Measurements from ENCODE around the gene NIN.

The NIN gene

DNA sequence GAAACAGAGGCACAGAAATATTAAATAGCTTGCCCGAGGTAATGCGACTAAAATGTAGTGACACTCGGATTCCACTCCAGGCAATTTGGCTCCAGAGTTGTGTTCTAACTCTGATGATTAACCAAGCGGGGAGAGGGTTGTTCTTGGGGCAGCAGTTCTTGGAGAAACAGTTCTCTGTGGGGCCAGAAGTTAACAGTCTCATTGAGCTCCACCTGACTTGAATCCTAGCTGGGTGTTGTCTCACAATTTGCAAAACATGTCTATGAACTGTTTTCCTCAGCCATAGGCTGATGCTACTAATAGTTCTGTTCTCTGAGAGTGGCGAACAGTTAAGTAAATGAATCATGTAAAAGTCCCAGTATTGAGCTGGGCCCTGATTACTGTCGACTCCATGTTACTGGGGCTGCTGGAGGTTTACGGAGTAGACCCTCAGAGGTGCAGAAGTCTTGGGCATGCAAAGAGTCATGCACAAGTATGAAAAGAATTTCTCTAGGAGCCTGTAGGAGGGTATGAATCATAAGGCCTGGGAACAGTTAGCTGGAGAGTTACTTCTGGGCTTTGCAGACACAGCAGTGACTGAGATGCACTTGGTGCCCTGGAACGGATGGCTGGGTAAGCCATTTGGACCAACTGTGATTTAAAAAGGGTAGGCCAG, 15.4 kb upstream of the NIN start:
- no peaks in the 10 kb centered on the region for H3K36me3 ChIP-seq (ENCODE audit: insufficient read depth, low read length)
- H3K9me3 ChIP-seq (ENCODE audit: low read depth, low read length): no peaks in the 10 kb centered on the region
- H3K4me3 ChIP-seq: no peak overlapping the region
- H3K27ac ChIP-seq: no peak overlapping the region
- H3K9ac ChIP-seq (ENCODE audit: insufficient read length): no peak overlapping the region
- no peak for TF ChIP-seq FOXP2 (optimal IDR thresholded peaks at IDR 0.05; ENCODE audit: control extremely low read depth, extremely low read length, insufficient read depth)
- no peak for TF ChIP-seq EZH2 (IDR thresholded peaks at IDR 0.05)
- TF ChIP-seq POLR2AphosphoS5 (IDR thresholded peaks at IDR 0.05; ENCODE audit: borderline replicate concordance, low read depth, low read length): no peak
- DNase-seq (ENCODE audit: low read depth, low spot score): no peak

DNA sequence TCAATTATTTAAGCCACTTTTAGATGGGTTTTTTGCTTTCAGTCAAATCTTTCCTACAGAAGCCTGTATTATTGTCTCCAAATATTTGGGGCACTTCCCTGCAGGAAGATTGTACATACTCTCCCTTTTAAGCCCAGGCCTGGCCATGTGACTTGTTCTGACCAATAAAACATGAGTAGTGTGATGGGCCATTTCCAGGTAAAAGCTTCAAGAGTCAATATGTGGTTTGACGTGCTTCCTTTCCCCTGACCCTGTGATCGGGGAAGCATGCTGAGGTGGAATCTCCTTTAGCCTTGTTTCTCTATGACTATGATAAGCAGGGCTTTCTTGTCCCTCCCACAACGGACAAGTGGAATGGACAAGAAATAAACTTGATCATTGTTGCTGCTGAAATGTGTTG, 14.2 kb upstream of the NIN start:
- DNase-seq (ENCODE audit: low read depth, low spot score): no peak
- no peak for TF ChIP-seq FOXP2 (optimal IDR thresholded peaks at IDR 0.05; ENCODE audit: control extremely low read depth, extremely low read length, insufficient read depth)
- no peak for TF ChIP-seq EZH2 (IDR thresholded peaks at IDR 0.05)
- no peak overlapping the region for H3K9ac ChIP-seq (ENCODE audit: insufficient read length)
- no peaks in the 10 kb centered on the region for H3K9me3 ChIP-seq (ENCODE audit: low read depth, low read length)
- H3K36me3 ChIP-seq (ENCODE audit: insufficient read depth, low read length): no peaks in the 10 kb centered on the region
- H3K27ac ChIP-seq: no peak overlapping the region
- H3K4me3 ChIP-seq: no peak overlapping the region

GRCh38 chr14:50844391-50844790, 13.4 kb upstream of the NIN start:
- Histone ChIP-seq H3K9me3 (ENCODE audit: low read depth, low read length) (no peaks in the 10 kb centered on the region), H3K27ac (no peak overlapping the region), H3K9ac (ENCODE audit: insufficient read length) (no peak overlapping the region), H3K36me3 (ENCODE audit: insufficient read depth, low read length) (no peaks in the 10 kb centered on the region), H3K4me3 (no peak overlapping the region)
- TF ChIP-seq EZH2 (IDR thresholded peaks at IDR 0.05) (no peak), FOXP2 (optimal IDR thresholded peaks at IDR 0.05; ENCODE audit: control extremely low read depth, extremely low read length, insufficient read depth) (no peak), POLR2AphosphoS5 (IDR thresholded peaks at IDR 0.05; ENCODE audit: borderline replicate concordance, low read depth, low read length) (no peak)
- no peak for DNase-seq (ENCODE audit: low read depth, low spot score)

DNA sequence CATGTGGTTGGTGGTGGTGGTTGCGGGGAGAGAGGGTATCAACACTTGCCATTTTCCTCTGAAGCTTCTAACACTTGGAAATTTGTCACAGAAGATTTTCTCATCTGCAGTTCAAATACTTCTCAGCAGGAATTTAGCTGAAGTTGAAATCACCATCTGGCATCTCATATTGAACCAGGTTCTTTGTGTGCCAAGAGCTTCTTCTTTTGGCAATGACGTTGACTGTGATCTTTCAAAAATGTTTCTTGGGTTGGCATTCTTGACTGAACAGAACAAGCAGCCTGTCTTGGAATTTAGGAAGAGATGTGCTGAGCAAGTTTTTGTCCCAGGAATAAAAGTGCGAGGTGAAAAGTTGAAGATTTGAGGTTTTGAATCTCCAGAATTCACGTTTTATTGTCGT, 8.7 kb upstream of the NIN start:
- Histone ChIP-seq H3K36me3 (ENCODE audit: insufficient read depth, low read length) (no peaks in the 10 kb centered on the region), H3K9me3 (ENCODE audit: low read depth, low read length) (no peaks in the 10 kb centered on the region), H3K4me3 (no peak overlapping the region), H3K27ac (no peak overlapping the region), H3K9ac (ENCODE audit: insufficient read length) (no peak overlapping the region)
- no peak for TF ChIP-seq FOXP2 (optimal IDR thresholded peaks at IDR 0.05; ENCODE audit: control extremely low read depth, extremely low read length, insufficient read depth)
- TF ChIP-seq EZH2 (IDR thresholded peaks at IDR 0.05): no peak
- TF ChIP-seq POLR2AphosphoS5 (IDR thresholded peaks at IDR 0.05; ENCODE audit: borderline replicate concordance, low read depth, low read length): no peak
- no peak for DNase-seq (ENCODE audit: low read depth, low spot score)

GRCh38 chr14:50839048-50839447, 8.1 kb upstream of the NIN start:
- no peak for DNase-seq (ENCODE audit: low read depth, low spot score)
- no peaks in the 10 kb centered on the region for H3K36me3 ChIP-seq (ENCODE audit: insufficient read depth, low read length)
- TF ChIP-seq EZH2 (IDR thresholded peaks at IDR 0.05): no peak
- no peak for TF ChIP-seq POLR2AphosphoS5 (IDR thresholded peaks at IDR 0.05; ENCODE audit: borderline replicate concordance, low read depth, low read length)
- no peak for TF ChIP-seq FOXP2 (optimal IDR thresholded peaks at IDR 0.05; ENCODE audit: control extremely low read depth, extremely low read length, insufficient read depth)

GRCh38 chr14:50837850-50838470, 7.0 kb upstream of the NIN start:
- H3K9ac ChIP-seq (ENCODE audit: insufficient read length): no peak overlapping the region
- H3K36me3 ChIP-seq (ENCODE audit: insufficient read depth, low read length): no peaks in the 10 kb centered on the region
- no peak for DNase-seq (ENCODE audit: low read depth, low spot score)
- no peak overlapping the region for H3K4me3 ChIP-seq
- no peak overlapping the region for H3K27ac ChIP-seq
- TF ChIP-seq FOXP2 (optimal IDR thresholded peaks at IDR 0.05; ENCODE audit: control extremely low read depth, extremely low read length, insufficient read depth) (no peak), EZH2 (IDR thresholded peaks at IDR 0.05) (no peak), POLR2AphosphoS5 (IDR thresholded peaks at IDR 0.05; ENCODE audit: borderline replicate concordance, low read depth, low read length) (no peak)
- H3K9me3 ChIP-seq (ENCODE audit: low read depth, low read length): no peaks in the 10 kb centered on the region

More at GRCh38 chr14:50839048-50839447, 8.1 kb upstream of the NIN start:
- no peak overlapping the region for H3K4me3 ChIP-seq
- H3K9me3 ChIP-seq (ENCODE audit: low read depth, low read length): no peaks in the 10 kb centered on the region
- H3K9ac ChIP-seq (ENCODE audit: insufficient read length): no peak overlapping the region
- no peak overlapping the region for H3K27ac ChIP-seq

GRCh38 chr14:50837271-50837670, 6.3 kb upstream of the NIN start:
- H3K36me3 ChIP-seq (ENCODE audit: insufficient read depth, low read length): no peaks in the 10 kb centered on the region
- no peak overlapping the region for H3K4me3 ChIP-seq
- H3K9ac ChIP-seq (ENCODE audit: insufficient read length): no peak overlapping the region
- TF ChIP-seq POLR2AphosphoS5 (IDR thresholded peaks at IDR 0.05; ENCODE audit: borderline replicate concordance, low read depth, low read length) (no peak), EZH2 (IDR thresholded peaks at IDR 0.05) (no peak), FOXP2 (optimal IDR thresholded peaks at IDR 0.05; ENCODE audit: control extremely low read depth, extremely low read length, insufficient read depth) (no peak)
- no peak for DNase-seq (ENCODE audit: low read depth, low spot score)
- no peaks in the 10 kb centered on the region for H3K9me3 ChIP-seq (ENCODE audit: low read depth, low read length)
- no peak overlapping the region for H3K27ac ChIP-seq

DNA sequence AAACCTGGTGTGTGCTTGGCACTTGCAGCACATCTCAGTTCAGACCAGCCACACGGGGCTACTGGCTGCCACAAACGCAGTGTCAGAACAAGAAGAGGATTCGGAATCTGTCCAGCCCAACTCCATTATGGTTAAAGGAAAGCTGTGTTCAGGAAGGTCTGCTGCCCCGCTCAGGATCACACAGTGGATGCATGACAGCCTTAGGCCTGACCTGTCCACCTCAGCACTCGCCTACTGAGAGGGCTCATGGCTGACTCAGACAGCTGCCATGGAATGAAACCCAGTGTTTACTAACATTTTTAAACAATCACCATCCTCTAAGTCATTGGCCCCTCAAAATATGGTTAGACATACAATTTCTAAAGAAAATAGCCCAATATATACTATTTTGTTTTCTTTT, 5.6 kb upstream of the NIN start:
- Histone ChIP-seq H3K9ac (ENCODE audit: insufficient read length) (no peak overlapping the region), H3K4me3 (no peak overlapping the region), H3K9me3 (ENCODE audit: low read depth, low read length) (no peaks in the 10 kb centered on the region), H3K27ac (no peak overlapping the region), H3K36me3 (ENCODE audit: insufficient read depth, low read length) (no peaks in the 10 kb centered on the region)
- DNase-seq (ENCODE audit: low read depth, low spot score): no peak
- no peak for TF ChIP-seq FOXP2 (optimal IDR thresholded peaks at IDR 0.05; ENCODE audit: control extremely low read depth, extremely low read length, insufficient read depth)
- no peak for TF ChIP-seq POLR2AphosphoS5 (IDR thresholded peaks at IDR 0.05; ENCODE audit: borderline replicate concordance, low read depth, low read length)
- no peak for TF ChIP-seq EZH2 (IDR thresholded peaks at IDR 0.05)

DNA sequence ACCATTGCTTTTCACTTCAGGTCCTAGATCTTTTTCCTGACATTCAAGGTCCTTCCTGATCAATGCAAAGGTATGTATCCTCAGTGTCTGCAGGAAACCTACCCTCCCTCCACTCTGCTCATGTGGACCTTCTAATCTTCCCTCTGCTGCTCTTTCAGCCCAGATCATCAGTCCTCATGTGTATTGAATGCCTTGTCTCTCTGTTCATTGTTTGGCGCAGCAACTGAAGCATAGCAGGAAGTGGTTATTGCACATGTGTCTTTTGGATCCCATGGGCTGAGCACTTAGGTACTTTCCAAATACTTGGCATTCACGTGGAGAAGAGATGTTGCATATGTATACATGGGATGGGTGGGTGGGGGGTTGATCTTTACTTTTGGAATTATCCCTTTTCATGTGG, 4.3 kb upstream of the NIN start:
- Histone ChIP-seq H3K9me3 (ENCODE audit: low read depth, low read length) (no peaks in the 10 kb centered on the region), H3K9ac (ENCODE audit: insufficient read length) (no peak overlapping the region), H3K4me3 (no peak overlapping the region), H3K27ac (no peak overlapping the region), H3K36me3 (ENCODE audit: insufficient read depth, low read length) (no peaks in the 10 kb centered on the region)
- TF ChIP-seq FOXP2 (optimal IDR thresholded peaks at IDR 0.05; ENCODE audit: control extremely low read depth, extremely low read length, insufficient read depth) (no peak), POLR2AphosphoS5 (IDR thresholded peaks at IDR 0.05; ENCODE audit: borderline replicate concordance, low read depth, low read length) (no peak), EZH2 (IDR thresholded peaks at IDR 0.05) (no peak)
- no peak for DNase-seq (ENCODE audit: low read depth, low spot score)
